HG03159 (cell line): ENCODE data around the gene SPATA18.

Source experiments
- ATAC-seq: cut with Tn5 transposase; IDR thresholded peaks from one replicate; pipeline ENCODE4 v1.9.1; 2021; ENCODE audit warnings: mild to moderate bottlenecking, moderate library complexity; ENCODE audit not compliant: unreplicated experiment

Gene SPATA18, protein sequence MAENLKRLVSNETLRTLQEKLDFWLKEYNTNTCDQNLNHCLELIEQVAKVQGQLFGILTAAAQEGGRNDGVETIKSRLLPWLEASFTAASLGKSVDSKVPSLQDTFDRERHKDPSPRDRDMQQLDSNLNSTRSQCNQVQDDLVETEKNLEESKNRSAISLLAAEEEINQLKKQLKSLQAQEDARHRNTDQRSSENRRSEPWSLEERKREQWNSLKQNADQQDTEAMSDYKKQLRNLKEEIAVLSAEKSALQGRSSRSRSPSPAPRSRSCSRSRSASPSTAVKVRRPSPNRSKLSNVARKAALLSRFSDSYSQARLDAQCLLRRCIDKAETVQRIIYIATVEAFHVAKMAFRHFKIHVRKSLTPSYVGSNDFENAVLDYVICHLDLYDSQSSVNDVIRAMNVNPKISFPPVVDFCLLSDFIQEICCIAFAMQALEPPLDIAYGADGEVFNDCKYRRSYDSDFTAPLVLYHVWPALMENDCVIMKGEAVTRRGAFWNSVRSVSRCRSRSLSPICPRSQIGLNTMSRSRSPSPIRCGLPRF

DNA sequence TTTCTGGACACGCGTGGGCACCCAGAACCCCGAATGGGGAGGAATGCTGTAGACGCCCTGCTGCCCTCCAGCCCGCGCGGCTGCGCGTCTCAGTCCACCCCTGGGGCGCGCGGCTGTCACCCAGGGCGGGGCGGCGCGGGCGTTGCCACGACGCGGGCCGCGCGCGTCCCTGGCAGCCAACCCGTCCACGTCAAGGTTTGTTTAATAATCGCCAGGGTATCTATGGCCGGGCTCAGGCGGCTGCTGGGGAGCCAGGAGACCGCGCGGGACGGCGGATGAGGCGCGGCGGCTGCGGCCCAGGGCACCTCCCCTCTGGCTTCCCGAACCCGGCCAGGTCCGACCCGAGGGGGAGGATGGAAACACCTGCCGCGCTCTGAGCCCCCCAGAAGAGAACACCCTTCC, at the start of gene SPATA18:
Gene SPATA18 (plus strand): TSS at position 92 of the 402 bp plus-strand sequence. CDS start 401 bp downstream, outside the sequence.
- peak; percentile 45 for ATAC-seq

DNA sequence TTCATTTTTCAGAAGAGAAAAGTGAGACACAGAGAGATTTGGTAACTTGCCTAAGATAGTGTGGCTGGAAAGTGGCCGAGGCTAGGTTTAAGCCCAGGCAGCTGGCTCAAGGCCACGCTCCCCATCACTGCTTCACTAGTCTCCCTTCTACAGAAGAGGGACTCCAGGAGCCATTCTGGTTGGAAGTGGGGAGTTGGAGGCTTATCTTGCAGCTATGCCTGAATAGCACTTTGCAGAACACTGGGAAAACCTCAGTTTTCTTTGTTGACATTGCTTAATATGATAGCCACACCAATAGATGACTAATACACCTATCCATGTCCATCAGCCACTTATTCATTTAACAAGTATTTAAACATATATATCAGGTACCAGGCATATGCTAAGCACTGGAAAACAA, 49.5 kb upstream of the SPATA18 start:
- no peak for ATAC-seq

DNA sequence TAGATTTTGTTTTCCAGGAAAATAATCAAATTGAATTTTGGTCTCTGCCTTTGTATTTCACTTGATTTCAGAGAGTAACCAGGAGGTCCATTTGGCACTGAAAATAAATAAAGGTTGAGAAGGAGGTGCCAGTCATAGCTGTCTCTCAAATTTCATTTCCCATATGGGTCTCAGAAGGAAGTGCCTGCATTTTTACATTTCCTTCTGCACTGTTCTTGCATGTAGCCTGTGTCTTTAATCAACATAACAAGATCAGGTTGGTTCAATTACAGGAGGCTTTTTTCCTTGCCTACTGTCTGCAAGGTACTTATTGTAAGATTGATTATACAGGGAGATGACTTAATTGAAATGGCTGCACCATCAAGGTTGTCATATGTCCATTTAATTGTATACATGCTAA, 46.7 kb upstream of the SPATA18 start:
- no peak for ATAC-seq

DNA sequence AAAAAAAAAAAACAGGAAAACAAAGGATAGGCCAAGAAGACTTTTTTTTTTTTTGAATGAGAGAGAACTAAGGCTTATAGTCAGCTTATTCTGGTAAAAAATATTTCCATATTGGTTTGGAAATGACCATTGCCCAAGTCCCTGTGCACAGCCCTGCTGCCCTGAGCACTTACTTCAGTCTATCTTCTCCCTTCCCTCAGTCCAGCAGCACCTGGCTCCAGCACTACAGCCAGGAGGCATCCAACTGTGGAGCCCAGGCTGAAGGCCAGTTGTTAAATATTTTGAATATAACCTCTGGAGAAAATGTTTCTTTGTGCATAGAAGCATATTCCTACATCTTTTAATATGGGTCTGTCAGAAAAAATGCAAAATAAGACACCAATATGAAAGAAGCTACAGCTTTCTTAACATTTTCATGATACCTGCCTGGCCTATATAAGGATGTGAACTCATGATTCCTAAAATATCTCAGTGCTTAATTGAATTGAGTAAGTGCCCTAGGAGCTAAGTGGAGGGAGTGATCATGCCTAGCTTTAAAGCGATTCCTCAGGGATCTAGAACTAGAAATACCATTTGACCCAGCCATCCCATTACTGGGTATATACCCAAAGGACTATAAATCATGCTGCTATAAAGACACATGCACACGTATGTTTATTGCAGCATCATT, 45.4 kb upstream of the SPATA18 start:
- no peak for ATAC-seq

DNA sequence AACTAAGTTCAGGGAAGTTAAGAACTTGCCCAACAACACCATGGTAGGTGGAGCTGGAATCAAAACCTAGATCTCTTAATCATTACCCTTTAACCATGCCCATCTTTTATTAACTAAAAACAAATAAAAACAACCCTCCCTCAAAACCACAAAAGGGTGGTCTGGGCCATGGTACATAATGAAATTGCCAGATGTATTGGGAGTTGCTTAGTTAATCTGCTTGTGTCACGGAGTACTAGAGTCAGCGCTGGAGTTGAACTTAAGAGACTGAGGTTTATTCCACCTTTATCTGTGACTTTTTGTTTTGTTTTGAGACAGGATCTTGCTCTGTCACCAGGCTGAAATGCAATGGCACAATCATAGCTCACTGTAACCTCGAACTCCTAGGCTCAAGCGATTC, 44.2 kb upstream of the SPATA18 start:
- no peak for ATAC-seq

DNA sequence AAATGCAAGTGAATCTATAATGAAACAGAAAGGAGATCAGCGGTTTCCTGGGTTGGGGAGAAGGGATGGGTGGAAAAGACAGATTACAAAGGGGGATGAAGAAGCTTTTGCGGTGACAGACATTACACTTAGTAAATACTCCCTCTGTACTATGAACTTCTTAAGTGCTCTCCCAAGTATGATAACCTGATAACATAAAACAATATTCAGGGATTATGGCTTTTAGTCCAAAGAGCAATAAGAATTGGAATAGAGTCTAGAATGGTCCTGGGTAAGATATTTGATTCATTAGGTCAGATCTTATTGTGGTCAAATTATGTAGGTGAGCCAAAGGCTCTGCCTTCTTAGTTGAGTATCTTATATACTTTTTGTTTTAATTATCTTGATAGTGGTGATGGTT, 40.1 kb upstream of the SPATA18 start:
- ATAC-seq, result no peak

DNA sequence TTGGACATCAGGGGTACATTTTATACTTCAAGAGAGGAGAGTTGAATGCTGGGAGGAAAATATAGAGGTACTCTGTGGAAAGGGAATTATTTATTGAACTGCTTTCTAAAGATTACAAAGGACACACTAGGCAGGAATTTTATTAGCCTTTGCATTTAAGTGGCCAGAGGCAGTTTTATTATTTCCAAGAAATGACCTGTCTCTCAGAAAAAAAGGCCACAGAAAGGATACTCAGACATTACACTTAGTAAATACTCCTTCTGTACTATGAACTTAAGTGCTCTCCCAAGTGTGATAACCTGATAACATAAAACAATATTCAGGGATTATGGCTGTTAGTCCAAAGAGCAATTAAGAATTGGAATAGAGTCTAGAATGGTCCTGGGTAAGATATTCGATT, 38.5 kb upstream of the SPATA18 start:
- ATAC-seq, result no peak

DNA sequence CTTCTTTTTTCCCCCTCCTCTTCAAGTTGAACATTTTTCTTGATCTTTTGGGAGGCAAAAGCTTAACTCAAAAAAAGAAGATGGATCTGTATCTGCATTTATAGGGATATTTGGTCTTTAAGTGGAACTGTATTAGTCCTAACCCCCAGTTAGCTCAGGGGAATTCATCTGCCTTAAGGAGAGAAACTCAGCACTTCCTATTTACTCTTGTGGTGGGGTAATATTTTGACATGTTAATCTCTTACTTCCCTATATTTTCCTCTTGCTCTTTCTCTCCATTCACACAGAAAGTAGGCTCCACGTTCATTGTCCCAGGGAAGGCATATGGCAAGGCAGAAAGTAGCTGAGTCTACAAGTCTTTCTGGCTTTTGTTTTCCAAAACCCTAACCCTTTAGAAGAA, 36.2 kb upstream of the SPATA18 start:
- no peak for ATAC-seq

DNA sequence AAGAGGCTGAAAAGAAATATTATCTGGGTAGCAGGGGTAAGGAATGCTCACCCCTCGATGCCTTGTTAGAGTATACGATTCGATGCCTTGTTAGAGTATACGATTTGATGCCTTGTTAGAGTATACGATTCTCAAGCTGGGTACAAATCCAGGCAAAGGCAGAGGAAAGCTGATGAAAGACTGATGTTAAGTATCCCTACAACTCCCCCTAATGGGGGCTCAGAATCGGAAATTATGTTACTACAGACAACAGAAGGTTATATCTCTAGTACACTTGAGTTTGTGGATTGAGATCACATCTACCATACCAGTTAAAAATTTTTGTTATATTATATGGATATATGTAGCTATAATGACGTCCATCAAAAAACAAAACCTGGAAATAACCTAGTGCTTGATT, 35.7 kb upstream of the SPATA18 start:
- no peak for ATAC-seq

DNA sequence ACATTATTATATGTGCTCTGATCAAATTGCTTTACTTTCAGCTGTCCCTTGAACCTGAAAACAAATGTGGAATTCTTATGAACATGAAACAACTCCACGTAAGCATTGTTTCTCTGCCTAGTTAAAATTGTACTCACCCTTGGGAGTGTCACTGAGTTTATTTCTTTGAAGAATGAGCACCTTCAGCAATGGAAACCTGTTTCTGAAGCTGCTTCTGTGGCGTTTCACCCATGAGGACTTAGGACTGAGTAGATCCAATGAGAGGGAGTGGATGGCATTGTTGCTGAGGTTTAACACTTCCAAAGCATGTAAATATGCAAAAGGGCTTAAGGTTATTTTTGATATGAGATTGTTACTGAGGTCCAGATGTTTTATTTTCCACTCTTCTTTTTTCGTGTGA, 34.1 kb upstream of the SPATA18 start:
- no peak for ATAC-seq

DNA sequence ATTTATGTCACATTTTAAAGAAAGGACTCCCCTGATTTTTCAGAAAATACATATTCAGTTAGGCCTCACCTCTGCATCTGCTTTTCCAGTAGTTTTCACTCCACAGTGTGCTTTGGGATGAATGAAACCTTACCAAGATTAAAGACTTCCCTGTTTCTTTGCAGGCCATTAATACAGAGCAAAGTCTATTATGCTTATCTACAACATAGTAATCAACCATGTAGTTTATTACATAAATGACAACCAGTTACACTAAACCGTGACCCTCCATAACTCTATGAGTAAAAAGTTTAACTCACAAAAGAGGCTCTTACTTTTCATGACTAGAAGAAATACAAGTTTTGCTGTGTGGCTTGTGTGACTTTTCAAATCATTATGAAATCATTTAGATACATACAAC, 33.3 kb upstream of the SPATA18 start:
- ATAC-seq, result no peak

DNA sequence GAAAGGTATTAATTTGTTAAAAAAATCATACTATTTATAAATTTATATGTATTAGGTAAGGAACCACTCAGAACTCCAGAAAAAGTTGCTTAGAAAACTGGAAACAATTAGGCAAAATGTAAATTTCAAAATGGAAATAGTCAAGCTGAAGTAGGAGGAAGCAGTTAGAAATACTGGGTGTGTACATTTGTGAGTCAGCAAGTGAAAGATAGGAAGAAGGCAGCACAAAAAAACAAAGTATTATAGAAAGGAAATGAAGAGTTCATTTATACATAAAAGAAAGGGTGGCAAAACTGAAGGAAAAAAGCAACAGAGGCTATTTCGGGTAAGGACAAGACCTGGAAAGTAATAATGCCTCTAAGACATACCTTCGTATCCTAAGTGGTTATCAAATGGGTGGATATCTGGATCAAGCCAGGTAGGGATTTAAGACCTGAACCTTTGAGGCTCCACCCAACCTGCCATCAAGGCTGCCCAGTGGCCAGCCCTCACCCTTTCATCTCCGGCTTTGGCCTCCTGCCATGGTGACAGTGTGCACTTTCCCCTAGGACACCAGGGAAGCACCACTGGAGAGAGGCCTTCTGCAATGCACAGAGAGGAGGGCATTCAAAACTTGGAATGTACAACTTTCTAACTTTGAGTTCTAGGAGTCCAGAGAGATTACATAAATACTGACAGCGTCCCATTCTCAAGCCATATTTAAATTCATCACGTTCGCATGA, 31.0 kb upstream of the SPATA18 start, which contains the start of gene LRRC66:
Gene LRRC66 (minus strand): TSS at position 428 of the 722 bp plus-strand sequence. CDS start 2,750 bp downstream, outside the sequence.
- no peak for ATAC-seq

DNA sequence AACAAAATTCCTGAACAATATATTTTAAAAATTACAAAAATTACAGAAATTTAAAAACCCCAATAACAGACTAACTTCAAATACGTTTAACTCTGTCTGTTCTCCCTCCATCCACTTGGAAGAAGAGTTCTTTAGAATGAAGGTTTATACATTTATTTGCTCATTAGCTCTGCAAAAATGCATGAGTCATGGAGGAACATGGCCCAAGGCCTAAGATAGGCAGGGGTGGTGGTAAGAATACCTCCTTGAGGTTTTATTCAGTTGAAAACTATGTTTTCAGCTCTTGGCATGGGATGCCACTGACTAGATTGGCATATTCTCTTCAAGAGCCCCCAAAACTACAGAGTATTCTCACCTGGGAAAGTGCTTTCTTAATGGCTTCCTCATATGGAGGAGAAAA, 22.1 kb upstream of the SPATA18 start:
- ATAC-seq, result no peak

DNA sequence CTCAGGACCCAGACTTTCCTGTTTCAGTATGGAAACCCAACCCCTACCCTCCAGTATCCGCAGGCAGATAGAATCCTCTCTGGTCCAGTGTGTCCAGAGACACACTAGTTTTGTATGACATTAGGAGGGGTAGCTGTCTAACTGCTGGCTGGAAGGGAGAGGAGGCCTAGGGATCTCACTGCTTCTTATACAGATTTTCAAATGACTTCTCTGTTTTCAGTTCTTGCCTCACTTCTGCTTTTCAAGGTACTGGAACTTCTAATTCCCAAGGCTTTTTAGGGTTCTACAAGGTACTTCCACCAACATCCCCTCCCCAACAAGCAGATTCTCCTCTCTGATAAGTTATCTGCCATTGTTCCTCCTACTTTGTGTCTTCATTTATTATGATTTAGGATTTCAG, 19.1 kb upstream of the SPATA18 start:
- ATAC-seq, result no peak

DNA sequence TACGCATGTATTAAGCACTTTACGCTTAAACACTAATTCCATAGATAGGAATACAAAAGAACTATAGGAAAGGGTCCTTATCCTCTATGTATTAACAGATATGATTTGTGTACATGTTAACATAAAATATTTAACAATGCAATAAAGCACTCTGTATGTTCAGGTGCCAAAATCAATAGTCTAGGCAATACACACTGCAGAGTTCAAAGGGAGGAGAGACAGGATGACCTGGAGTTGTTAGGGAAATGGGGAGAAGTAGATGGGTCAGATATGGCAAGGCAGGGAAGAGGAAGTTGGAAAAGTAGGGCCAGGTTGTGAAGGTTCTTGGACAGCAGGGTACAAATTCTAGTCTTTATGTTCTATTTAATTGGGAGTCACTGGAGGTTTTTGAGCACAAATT, 15.9 kb upstream of the SPATA18 start:
- no peak for ATAC-seq

DNA sequence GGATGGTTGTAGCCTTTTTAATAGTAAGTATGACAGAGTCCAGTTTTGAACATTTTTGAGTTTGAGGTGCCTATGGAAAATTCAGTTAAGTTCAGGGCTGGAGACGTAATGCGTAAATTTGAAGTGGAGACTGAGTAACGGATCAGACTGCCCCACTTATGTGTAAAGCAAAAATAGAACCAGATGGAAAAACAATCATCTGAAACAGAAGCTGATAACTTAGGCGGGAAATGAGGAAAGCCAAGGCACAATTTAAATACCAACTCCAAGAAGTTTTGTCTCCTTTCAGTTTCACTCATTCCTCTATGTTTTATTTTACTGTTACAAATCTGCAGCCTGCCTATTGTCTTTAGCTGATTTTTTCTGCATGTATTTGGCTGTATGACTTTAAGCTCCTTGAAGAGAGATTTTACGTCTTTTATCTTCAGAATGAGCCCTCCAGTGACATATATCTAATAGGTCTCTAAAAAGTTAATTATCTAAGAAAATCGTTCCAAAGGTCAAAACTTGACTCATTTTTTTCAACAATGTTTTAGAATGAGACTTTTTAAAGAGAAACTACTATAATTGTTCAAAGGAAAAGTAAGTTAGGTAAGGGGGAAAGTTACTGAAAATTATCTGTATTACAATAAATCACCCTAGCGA, 14.1 kb upstream of the SPATA18 start:
- ATAC-seq, result no peak

DNA sequence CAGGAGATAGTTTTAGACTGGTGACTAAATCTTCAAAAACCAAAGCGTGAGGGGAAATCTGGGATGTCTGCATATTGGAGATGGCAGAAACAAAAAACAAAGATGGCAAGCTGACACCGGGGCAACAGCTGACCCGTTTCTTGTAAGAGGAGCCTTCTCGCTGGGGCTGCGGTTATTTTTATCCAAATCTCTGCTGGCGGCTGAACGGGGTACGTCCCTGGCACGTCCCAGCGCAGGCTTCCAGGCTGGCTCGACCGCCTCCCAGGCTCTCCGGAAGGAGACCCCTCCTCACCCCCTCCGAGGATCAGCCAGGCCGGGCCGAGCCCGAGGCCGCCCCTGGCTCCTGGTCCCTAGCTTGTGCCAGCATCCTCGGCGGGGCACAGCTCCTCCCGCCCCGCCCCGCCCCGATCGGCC, 13.4 kb upstream of the SPATA18 start:
- peak; percentile 55 for ATAC-seq

DNA sequence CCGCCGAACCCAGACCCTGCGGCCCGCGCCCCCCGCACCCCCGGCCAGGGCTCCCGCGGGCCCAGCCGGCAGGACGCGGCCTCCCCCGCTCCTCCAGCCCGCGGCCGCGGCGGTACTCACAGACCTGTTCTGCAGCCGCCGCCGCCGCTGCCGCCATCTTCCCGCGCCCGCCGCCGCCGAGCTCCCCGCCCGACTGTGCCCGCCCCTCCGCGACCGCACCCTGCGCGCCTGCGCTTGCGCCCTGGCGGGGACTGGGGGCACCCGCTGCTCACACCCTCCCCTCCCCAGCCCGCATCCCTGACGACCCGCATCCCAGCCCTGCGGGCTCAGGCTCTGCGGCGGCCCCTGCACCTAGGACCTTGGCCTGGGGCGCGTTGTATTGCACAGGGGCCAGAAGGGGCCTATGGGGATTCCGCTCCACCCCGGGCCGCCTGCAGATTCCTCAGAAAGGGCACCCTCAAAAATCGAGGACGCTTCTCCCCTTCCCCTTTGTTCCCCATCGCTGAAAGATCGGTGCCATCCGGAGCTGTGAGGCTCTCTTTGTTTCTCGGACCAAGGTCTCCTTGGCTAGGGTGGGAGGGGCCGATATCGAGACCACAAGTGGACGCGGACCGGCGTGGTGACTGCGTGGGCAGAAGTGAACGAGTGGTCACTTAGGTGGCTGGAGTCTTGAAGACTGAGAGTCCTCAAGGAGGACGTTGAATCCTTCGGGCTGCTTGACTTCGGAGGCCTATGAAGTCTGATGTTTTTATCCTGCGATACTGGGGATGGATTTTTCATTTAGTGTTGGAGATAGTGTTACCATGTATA, 12.8 kb upstream of the SPATA18 start, which contains the start of gene SGCB:
Gene SGCB (minus strand): TSS at position 197 of the 810 bp plus-strand sequence. CDS start 40 bp downstream, at position 157.
- ATAC-seq, result peak; percentile 85

DNA sequence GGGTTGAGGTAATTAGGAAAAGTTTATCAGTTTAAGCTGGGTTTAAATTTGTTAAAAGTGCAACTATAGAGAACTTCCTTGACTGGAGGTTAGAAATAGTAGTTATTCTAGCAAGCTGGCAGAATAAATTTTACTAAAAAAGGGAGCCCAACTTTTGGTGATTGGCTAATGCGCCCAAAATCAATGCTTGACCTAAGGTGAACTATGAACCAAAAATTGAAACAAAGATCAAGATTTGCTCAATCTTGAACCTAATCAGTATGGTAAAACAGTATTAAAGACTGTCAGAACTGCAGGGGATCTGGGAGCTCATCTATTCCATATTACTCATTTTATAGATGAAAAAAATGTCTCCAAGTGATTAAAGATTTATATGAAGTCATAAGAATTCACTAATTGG, 6.1 kb upstream of the SPATA18 start:
- no peak for ATAC-seq

DNA sequence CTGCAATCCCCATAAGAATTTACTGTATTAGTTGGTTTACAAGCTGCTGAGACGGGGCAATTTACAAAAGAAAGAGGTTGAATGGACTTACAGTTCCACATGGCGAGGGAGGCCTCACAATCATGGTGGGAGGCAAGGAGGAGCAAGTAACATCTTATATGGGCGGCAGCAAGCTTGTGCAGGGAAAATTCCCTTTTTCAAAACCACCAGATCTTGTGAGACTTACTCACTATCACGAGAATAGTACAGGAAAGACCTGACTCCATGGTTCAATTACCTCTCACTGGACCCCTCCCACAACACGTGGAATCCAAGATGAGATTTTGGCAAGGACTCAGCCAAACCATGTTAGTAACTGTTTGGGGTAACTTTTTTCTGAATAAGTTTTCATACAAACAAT, 1.8 kb upstream of the SPATA18 start:
- no peak for ATAC-seq
